HUDEP-2 (cell line): ENCODE results near the gene SCFD2.

Experiments used
- DNase-seq, 76 experiments: peaks; one replicate each; lab custom pipeline; 2025; ENCODE audit not compliant: unreplicated experiment in 76 of 76; lab: John Stamatoyannopoulos, UW

The SCFD2 gene

GRCh38 chr4:52945326-52945898 lies 420.4 kb downstream of the SCFD2 start:
- no peak for DNase-seq

DNA sequence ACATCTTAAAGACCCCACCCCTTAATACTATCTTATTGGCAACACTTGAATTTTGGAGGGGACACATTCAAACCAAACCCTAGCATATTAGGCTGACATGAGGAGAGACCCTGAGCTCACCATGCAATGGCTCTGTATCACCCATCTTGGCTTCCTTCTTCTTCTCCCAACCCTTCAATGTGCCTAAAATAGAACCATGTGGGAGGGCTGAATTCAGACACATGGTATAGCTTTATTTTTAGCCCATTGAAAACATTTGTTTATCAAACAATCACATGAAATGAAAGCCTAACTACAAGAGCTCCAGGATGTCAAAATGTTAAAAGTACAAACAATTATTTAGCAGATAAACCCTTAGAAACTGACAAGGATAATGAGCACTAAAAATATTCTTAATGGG lies 422.2 kb downstream of the SCFD2 start:
- DNase-seq = no peak

GRCh38 chr4:52942936-52943335 lies 422.9 kb downstream of the SCFD2 start:
- DNase-seq = no peak

DNA sequence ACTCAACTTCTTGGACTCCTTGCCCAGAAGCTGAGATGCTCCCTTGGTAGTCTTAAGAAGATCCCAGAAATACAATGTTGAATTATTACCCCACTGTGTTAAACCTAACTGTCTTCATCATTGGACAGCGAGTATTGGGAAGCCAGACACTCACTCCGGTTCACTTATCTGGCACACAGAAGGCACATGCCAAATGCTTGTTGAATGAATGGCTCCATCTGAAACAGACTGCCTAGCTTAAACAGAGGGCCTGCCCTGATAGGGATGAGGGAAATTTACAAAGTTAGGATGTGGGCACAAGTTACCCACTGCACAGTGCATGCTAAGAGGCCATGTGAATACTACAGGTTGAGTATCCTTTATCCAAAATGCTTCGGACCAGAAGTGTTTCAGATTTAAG lies 424.4 kb downstream of the SCFD2 start:
- no peak for DNase-seq

- no peak for DNase-seq
Observed at GRCh38 chr4:52939739-52940138, 426.1 kb downstream of the SCFD2 start.

- DNase-seq = no peak
Observed at GRCh38 chr4:52939325-52939724, 426.5 kb downstream of the SCFD2 start.

DNA sequence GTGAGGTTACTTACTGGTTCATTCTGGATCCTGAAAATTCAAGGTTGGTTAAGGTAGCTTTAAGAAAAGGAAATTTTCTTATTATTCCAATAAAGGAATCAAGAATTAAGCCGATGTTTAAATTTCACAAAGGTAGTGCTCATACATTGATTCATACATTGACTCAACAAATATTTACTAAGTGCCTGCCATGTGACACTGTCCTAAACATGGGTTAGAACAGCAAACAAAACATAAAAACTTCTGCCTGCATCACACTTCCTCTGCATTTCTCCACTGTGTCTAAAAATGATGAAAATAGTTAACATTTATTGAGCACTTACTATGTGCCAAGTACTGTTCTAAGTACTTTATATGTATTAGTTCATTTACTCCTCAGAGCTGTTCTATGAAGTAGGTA lies 428.0 kb downstream of the SCFD2 start:
- no peak for DNase-seq

DNA sequence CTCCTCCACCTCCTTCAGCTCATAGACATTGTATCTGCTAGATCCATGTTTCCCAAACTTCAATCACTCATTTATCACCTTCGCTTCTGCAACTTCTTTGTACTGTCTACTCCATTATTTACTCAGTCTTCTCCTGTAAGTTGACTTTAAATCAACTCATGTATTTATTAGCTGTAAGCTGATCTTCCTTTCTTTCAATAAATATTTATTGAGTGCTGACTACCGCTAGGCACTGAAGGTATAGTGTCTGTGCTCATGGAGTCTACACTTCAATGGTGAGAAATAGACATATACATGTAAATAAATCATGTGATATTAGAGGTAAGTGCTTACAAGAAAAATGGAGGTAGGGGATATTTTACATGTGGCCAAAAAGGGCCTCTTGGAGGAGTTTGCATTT lies 429.1 kb downstream of the SCFD2 start:
- no peak for DNase-seq

DNA sequence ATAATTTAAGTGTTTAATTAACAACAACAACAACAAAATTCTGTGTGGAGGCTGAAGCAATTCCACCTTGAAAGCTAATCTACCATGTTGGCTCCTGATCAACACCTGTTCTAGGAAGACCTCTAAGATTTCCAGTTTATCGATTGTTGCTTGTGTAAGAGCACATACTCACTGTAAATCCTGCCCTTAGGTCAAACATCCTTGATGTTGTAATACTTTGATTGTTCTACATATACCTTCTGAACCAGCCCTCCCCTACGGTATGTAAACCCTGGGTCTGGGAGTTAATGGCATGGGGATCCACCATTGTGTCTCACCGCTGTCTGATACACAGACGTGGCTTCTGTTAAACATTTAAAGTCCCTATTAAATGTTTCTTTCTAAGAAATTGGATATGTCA lies 430.5 kb downstream of the SCFD2 start:
- no peak for DNase-seq

DNA sequence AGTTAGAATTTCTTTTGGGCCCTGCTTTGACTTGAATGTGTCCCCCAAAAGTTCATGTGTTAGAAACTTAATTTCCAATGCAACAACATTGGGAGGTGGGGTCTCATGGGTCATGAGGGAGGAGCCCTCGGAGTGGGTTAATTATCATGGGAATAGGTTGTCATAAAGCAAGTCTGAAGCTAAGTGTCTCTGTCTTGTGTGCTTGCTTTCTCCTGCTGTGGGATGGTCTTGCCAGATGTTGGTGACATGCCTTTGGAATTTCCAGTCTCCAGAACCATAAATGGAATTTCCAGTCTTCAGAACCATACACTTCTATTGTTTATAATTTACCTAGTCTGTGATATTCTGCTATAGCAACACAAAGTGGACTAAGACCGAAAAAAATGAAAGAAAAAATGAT lies 432.1 kb downstream of the SCFD2 start:
- no peak for DNase-seq

DNA sequence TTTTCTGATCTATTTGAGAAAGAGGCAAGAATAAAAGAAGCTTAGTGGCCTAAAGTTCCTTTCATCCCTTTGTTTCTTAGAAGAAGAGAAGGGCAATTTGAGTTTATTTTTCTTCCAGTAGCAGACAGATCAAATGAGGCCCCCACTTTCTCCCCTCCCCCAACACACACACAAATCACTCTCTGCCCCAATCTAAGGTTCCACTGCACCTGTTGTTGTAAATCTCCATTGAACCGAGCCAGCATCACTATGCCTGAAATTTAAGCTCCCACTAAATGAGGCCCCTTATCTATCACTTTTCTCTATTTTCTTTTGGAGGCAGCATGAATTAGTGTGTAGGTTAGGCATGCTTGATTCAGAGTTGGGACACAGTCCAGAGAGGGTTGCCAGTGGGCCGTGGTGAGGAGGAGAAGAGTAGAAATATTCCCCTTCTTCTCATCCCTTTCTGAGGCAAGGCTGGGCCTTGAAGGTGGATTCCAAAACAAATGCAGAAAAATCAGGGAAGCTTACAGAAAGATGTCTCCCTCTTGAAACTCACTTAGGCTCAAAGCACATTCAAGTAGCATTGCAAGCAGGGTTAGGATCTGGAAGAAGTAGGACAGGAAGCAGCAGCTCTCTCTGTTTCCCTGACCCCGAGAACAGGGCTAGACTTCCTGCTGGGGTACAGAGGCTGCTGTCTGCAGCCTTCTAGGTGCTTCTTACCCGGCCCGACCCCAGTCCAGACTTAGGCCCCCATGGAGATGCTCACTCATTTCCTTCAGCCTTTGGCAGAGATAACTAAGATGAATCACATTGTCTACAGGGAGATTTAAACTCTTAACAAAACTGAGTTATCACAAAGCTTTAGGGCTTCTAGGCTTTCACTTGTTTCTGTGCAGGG lies 433.0 kb downstream of the SCFD2 start:
- DNase-seq = no peak

GRCh38 chr4:52931243-52931642 lies 434.6 kb downstream of the SCFD2 start:
- DNase-seq = no peak

GRCh38 chr4:52926196-52926974 lies 439.5 kb downstream of the SCFD2 start:
- no peak for DNase-seq

- DNase-seq = no peak
Observed at GRCh38 chr4:52925531-52925968, 440.3 kb downstream of the SCFD2 start.

DNA sequence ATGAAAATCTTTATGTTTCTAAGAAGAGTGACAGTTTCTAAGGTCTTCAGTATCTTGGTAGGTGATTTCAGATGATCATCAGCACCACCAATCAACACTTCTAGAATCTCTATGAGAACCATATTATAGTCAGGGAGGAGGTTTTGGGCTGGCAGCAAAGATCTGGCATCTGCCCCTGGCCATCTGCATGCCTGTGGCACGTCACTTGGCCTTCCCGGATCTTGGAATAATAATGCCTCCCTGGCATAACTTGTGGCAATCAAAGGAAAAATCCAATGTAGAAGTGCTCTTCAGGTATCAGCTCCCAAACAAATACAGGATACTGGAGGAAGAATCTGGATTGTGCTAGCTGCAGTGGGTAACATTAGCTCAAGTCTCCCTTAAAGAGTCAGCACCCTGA lies 446.4 kb downstream of the SCFD2 start:
- no peak for DNase-seq

GRCh38 chr4:52917817-52918216 lies 448.0 kb downstream of the SCFD2 start:
- no peak for DNase-seq

DNA sequence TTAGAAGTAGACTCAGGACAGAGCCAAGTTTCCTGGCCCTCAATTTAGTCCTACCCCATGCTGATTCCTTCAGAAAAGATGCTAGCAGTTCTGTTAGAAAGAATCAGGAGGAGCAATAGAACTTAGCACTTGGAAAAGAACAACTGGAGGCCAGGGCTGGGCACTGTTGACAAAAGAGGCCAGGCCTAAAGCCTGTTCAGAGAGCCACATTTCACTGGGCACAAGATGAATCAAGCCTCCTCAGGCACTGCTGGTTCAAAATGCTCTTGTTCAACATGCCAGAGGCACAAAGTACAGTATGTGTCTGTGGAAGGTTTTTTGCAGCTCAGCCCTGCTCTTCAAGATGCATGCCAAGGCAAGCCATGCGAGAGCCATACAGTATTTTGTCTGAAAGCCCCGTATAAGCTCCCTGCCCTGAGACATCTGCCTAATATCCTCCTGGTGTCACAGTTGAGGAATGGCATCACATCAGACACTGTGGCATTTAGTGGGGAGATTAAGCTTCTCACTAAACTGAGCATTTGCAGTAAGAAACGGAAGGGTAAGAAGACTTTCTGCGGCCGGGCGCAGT lies 450.0 kb downstream of the SCFD2 start:
- no peak for DNase-seq

GRCh38 chr4:52915191-52915590 lies 450.7 kb downstream of the SCFD2 start:
- no peak for DNase-seq

- no peak for DNase-seq
Observed at GRCh38 chr4:52914051-52914605, 451.7 kb downstream of the SCFD2 start.

DNA sequence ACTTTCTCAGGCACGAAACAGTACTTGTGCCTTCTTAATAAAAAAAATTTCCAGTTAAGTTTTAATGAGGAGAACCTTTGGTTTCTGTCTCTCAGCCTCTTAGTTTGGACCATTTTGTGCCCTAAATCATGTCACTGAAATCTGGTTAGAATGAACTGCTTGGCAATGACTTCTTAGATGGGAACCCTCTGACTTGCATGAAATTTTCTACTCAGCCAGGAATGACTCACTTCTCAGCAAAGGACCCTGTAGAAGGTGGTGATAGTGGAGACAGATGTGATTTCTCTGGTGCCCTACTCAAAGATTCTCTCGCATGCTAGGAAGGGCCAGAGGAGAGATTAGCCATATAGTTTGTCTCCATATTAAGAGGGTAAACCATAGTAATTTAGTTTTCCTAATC lies 453.3 kb downstream of the SCFD2 start:
- no peak for DNase-seq
